K562 (cell line): ENCODE data around the gene CTSW. TPM values are rescaled to one million over a fixed set of nuclear protein-coding genes. Genes with fewer than 3 reads are reported as not detected.

Experiments used
- AFF4 ChIP-seq: sonication (generic); formaldehyde crosslinking; IDR thresholded peaks from 2 replicates; pipeline ENCODE4 v1.8.0; 2023; ENCODE audit warnings: mild to moderate bottlenecking, missing genetic modification reagents
- ATF1 ChIP-seq, 2 experiments: fragments of 450-650 bp in 1 of 2; IDR thresholded peaks; 2 replicates each; pipeline ENCODE4 v1.6.1; 2016; ENCODE audit warnings: missing compliant biosample characterization in 1 of 2, missing genetic modification characterization in 1 of 2
- ATF2 ChIP-seq: sonication (generic); formaldehyde crosslinking; IDR thresholded peaks from 2 replicates; pipeline ENCODE4 v1.8.1; 2022; ENCODE audit warnings: missing genetic modification reagents
- BACH1 ChIP-seq: fragments of 200-800 bp; sonication (Bioruptor generic); IDR thresholded peaks from 2 replicates; pipeline ENCODE4 v1.6.1; 2016; ENCODE audit warnings: missing genetic modification characterization, missing compliant biosample characterization
- CREBBP ChIP-seq: IDR thresholded peaks from one replicate; pipeline ENCODE4 v1.6.1; 2012; ENCODE audit warnings: low read depth, mild to moderate bottlenecking, control low read depth, inconsistent platforms, low read length
- ELF2 ChIP-seq: fragments of 250-450 bp; sonication (Bioruptor Pico); IDR thresholded peaks from 2 replicates; pipeline ENCODE4 v1.5.0; 2021; ENCODE audit warnings: mild to moderate bottlenecking
- FOXA1 ChIP-seq: fragments of 450-650 bp; IDR thresholded peaks from 2 replicates; pipeline ENCODE4 v1.6.1; 2016; ENCODE audit warnings: mild to moderate bottlenecking, borderline replicate concordance
- FOXP1 ChIP-seq: sonication (generic); formaldehyde crosslinking; IDR thresholded peaks from 2 replicates; pipeline ENCODE4 v1.8.0; 2022; ENCODE audit warnings: mild to moderate bottlenecking, missing genetic modification reagents
- HNRNPL ChIP-seq: fragments of 200-400 bp; formaldehyde crosslinking; IDR thresholded peaks from 2 replicates; pipeline ENCODE4 v1.6.1; 2017; ENCODE audit warnings: low read depth, mild to moderate bottlenecking, low read length
- KDM2B ChIP-seq: fragments of 250-450 bp; sonication (Bioruptor Pico); IDR thresholded peaks from 2 replicates; pipeline ENCODE4 v1.8.0; 2021; ENCODE audit warnings: mild to moderate bottlenecking, moderate library complexity
- KLF6 ChIP-seq: fragments of 250-450 bp; sonication (Bioruptor Pico); IDR thresholded peaks from 2 replicates; pipeline ENCODE4 v1.4.0; 2020; ENCODE audit warnings: mild to moderate bottlenecking, moderate library complexity, borderline replicate concordance
- L3MBTL2 ChIP-seq: fragments of 450-650 bp; IDR thresholded peaks from 2 replicates; pipeline ENCODE4 v1.6.1; 2016; ENCODE audit warnings: mild to moderate bottlenecking, moderate library complexity
- MYC ChIP-seq, 2 experiments: fragments of 250-450 bp in 1 of 2; sonication (Bioruptor Pico) in 1 of 2; IDR thresholded peaks; 2 replicates each; pipeline versions ENCODE4 v1.5.1 to v1.6.1; 2012 to 2021; ENCODE audit warnings: low read depth in 2 of 2, borderline replicate concordance in 1 of 2, improper control_type of control experiment in 1 of 2, low read length in 1 of 2, mild to moderate bottlenecking in 1 of 2, moderate library complexity in 1 of 2
- NCOA2 ChIP-seq, 2 experiments: fragments of 450-650 bp; IDR thresholded peaks; 2 replicates each; pipeline ENCODE4 v1.6.1; 2018; ENCODE audit warnings: mild to moderate bottlenecking in 2 of 2, moderate library complexity in 1 of 2; ENCODE audit not compliant: partially characterized antibody in 2 of 2
- NEUROD1 ChIP-seq: fragments of 150-350 bp; IDR thresholded peaks from 2 replicates; pipeline ENCODE4 v1.6.1; 2014; ENCODE audit warnings: borderline replicate concordance, low read length, low read depth; ENCODE audit not compliant: partially characterized antibody
- POLR2A ChIP-seq: fragments of 450-650 bp; conservative IDR thresholded peaks from 2 replicates; pipeline ENCODE4 v1.6.1; 2016
- POLR2AphosphoS5 ChIP-seq: IDR thresholded peaks from 2 replicates; pipeline ENCODE4 v1.6.1; 2011; ENCODE audit warnings: mild to moderate bottlenecking, low read depth, low read length, moderate library complexity; ENCODE audit not compliant: control insufficient read depth, insufficient read depth
- RFX1 ChIP-seq: fragments of 450-650 bp; IDR thresholded peaks from 2 replicates; pipeline ENCODE4 v1.6.1; 2016; ENCODE audit warnings: mild to moderate bottlenecking, moderate library complexity
- SAP30 ChIP-seq: fragments of 200-600 bp; sonication (generic); IDR thresholded peaks from 2 replicates; pipeline ENCODE4 v1.6.1; 2012; ENCODE audit warnings: borderline replicate concordance, low read depth, mild to moderate bottlenecking, moderate library complexity, low read length, control low read depth, inconsistent platforms; ENCODE audit not compliant: insufficient read depth, poor library complexity, severe bottlenecking
- ZBTB26 ChIP-seq: fragments of 450-650 bp; formaldehyde crosslinking; IDR thresholded peaks from 2 replicates; pipeline ENCODE4 v1.4.0; 2022; ENCODE audit warnings: missing genetic modification characterization
- polyA plus RNA-seq, 8 experiments: library from polyadenylated mRNA; depleted of rRNA in 4 of 8; stranded (reverse) in 5 of 8; unstranded in 3 of 8; fragments of >200 nt; fragmentation: Nextera tagmentation in 2 of 8; fragmentation: Illumina TruSeq in 1 of 8; extraction: Ambion mirVana in 2 of 8; extraction: Trizol in 1 of 8; gene quantifications; 2 replicates each; pipeline versions ENCODE4 v1.2.1 to v1.2.3, GENCODE V29; 2011 to 2014; ENCODE audit warnings: inconsistent platforms in 1 of 8, missing spikeins in 1 of 8
- total RNA-seq, 7 experiments: library from RNA; depleted of rRNA in 6 of 7; stranded (reverse); fragments of >200 nt in 6 of 7; fragmentation: Illumina TruSeq in 2 of 7; extraction: Trizol in 2 of 7; gene quantifications; 2 replicates each; pipeline versions ENCODE4 v1.2.1 to v1.2.3, GENCODE V29; 2011 to 2021; ENCODE audit warnings: low replicate concordance in 1 of 7

Gene CTSW
- total and polyA plus RNA-seq, 9 of the 15 experiments (the other 6 are each of a cell fraction or from before 2014, with no cell fraction given), result 0.04 TPM; not detected in 8

DNA sequence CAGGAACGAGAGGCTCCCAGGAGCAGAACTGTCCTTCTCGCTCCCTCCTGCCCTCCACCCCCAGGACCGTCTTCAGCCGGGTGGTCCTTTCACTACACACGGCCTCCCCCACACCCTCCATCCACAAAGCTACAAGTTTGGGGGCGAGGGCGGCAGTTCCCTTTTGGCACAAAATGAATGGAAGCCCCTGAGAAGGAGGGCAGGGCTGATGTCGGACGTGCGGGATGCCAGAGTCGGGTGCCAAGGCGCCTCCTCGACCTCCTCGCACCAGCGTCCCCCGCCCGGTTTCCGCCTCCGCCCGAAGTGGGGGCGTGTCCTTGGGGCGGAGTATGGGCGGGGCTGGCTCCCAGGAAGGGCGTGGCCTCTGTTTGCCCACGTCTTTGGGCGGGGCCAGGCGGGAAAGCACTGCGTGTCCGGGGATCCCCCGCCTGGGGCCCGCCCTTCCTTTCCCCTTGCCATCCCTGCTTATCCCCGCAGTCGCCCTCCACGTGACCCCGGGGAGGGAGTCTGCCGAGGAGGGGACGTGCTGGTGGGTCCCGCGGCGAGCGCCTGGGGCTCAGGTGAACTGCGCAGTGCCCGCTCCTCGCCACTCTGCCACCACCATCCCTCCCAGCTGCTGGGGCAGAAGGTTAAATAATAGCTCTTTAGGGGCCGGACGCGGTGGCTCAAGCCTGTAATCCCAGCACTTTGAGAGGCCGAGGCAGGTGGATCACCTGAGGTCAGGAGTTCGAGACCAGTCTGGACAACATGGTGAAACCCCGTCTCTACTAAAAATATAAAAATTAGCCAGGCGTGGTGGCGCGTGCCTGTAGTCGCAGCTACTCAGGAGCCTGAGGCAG, 6.1 kb upstream of the CTSW start (continued):
- TF ChIP-seq RFX1, result no peak
- no peak for TF ChIP-seq FOXA1
- TF ChIP-seq KLF6, result no peak
- no peak for TF ChIP-seq NCOA2 (IDR thresholded peaks at IDR 0.05; ENCODE audit: partially characterized antibody in 2 of 2)
- no peak for TF ChIP-seq POLR2AphosphoS5
- no peak; the same call in 1 of the 2 replicates for TF ChIP-seq FOXP1 (CRISPR knock-in tag)
- peak; percentile 79 for TF ChIP-seq POLR2A
- TF ChIP-seq MYC (IDR thresholded peaks at IDR 0.05; ENCODE audit: low read depth, low read length), result peak; percentile 64; the same call in 1 of the 2 replicates
- no peak for TF ChIP-seq MYC (CRISPR knock-in tag; IDR thresholded peaks at IDR 0.05; ENCODE audit: borderline replicate concordance, low read depth)
- no peak for TF ChIP-seq ATF2 (CRISPR knock-in tag)
- TF ChIP-seq HNRNPL, result peak; percentile 83
- TF ChIP-seq ZBTB26 (CRISPR knock-in tag), result no peak
- peak; percentile 74 for TF ChIP-seq L3MBTL2
- no peak for TF ChIP-seq KDM2B (CRISPR knock-in tag)
- TF ChIP-seq ELF2, result no peak
- no peak for TF ChIP-seq SAP30
- no peak for TF ChIP-seq CREBBP
- TF ChIP-seq NEUROD1, result peak; percentile 16
- TF ChIP-seq BACH1 (tag), result no peak
- no peak for TF ChIP-seq ATF1 (CRISPR knock-in tag; IDR thresholded peaks at IDR 0.05)
- peak; percentile 79 for TF ChIP-seq ATF1 (tag; IDR thresholded peaks at IDR 0.05)
- TF ChIP-seq AFF4 (CRISPR knock-in tag), result no peak
